GM12864 (cell line): ENCODE results near the gene MALRD1.

Experiments used
- DNase-seq: peaks from one replicate; pipeline ENCODE4 v3.0.0-alpha.2; 2011; ENCODE audit warnings: low read depth
- H3K4me3 ChIP-seq: 2 replicates; pipeline ENCODE4 v1.5.1; 2011; ENCODE audit warnings: mild to moderate bottlenecking, low read depth, low read length, control low read depth
- CTCF ChIP-seq: IDR thresholded peaks from 2 replicates; pipeline ENCODE4 v1.5.1; 2011; ENCODE audit warnings: low read depth, mild to moderate bottlenecking, moderate library complexity, low read length, control low read depth, inconsistent platforms; ENCODE audit errors: missing control alignments

The MALRD1 gene

GRCh38 chr10:19200211-19200610 is 151.6 kb downstream of the MALRD1 start:
- no peak for DNase-seq
- TF ChIP-seq CTCF = no peak
- H3K4me3 ChIP-seq = no peak overlapping the region

- H3K4me3 ChIP-seq = no peak overlapping the region
- TF ChIP-seq CTCF = no peak
- DNase-seq = no peak
Observed at GRCh38 chr10:19204246-19204917, 155.8 kb downstream of the MALRD1 start.

- no peak for TF ChIP-seq CTCF
- DNase-seq = no peak
- no peak overlapping the region for H3K4me3 ChIP-seq
Observed at GRCh38 chr10:19209319-19209718, 160.7 kb downstream of the MALRD1 start.

- no peak overlapping the region for H3K4me3 ChIP-seq
- DNase-seq = no peak
- TF ChIP-seq CTCF = no peak
Observed at GRCh38 chr10:19212590-19212989, 164.0 kb downstream of the MALRD1 start.

GRCh38 chr10:19221216-19221615 is 172.6 kb downstream of the MALRD1 start:
- no peak overlapping the region for H3K4me3 ChIP-seq
- DNase-seq = no peak
- TF ChIP-seq CTCF = no peak

- no peak for TF ChIP-seq CTCF
- no peak overlapping the region for H3K4me3 ChIP-seq
- DNase-seq = no peak
Observed at GRCh38 chr10:19226025-19226424, 177.4 kb downstream of the MALRD1 start.

- no peak for TF ChIP-seq CTCF
- no peak overlapping the region for H3K4me3 ChIP-seq
- DNase-seq = no peak
Observed at GRCh38 chr10:19231034-19231433, 182.4 kb downstream of the MALRD1 start.
